ENCODE measurements around the gene TSC22D1. TPM values are rescaled to one million over a fixed set of nuclear protein-coding genes. Genes with fewer than 3 reads are reported as not detected.
"Not testable (repeated sequence)": the region's sequence is repeated elsewhere in the genome, so short reads cannot be mapped to it uniquely, and the experiment has no call there.

TSC22D1 gene
- polyA plus RNA-seq, 1 donor, result 76.1 TPM

DNA sequence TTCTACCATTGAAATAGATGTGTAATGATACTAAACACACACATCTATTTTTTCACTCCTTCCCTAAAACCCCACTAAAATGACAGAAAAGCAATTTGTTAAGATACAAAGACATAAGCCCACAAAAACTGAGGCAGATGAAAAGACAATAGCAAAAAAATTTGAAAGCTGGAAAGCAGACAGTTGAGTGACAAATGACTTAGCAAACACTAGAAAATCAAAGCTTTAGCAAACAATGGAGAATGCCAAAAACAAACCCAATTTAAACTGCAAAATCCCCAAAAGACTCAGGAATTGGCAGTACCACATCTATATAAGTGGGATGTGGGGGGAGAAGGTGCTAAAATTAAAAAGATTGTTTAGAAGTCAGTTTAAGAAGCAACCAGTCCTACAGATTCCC is 9.5 kb downstream of the TSC22D1 start:
- no peak for DNase-seq

DNA sequence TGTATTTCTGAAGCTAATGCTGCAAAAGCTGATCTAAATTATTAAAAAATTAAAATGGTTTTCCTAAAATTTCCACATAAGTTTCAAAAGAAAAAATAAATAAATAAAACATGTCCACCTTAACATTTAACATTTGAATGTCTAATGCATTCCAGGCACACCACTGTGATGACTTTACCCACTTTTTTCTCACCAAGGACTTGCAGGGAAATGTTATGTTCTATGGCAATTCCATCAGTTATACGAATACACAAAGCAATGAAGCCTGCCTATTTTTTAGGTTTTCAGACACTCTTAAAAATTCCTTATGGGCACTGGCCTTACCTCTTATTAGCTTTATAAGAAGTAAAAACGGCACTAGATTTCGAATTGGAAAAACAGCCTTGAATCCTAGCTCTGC is 10.2 kb downstream of the TSC22D1 start:
- no peak for DNase-seq

DNA sequence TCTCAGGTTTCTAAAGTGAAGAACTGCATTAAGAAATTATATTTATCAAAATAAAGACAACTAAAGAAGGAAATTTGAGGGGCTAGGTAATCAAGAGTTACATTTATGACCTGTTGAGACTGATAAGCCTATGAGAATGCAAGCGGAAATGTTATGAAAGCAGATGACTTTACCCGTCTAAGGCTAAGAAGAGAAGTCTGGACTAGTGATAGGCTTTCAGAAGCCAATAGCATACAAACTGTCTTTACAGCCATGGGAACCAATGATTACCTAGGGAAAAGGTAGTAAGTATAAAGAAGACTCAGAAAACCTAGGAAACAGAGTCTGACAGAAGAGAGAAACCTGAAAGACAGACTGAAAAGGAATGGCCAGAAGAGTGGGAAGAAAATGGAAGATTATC is 11.2 kb downstream of the TSC22D1 start:
- no peak for DNase-seq

DNA sequence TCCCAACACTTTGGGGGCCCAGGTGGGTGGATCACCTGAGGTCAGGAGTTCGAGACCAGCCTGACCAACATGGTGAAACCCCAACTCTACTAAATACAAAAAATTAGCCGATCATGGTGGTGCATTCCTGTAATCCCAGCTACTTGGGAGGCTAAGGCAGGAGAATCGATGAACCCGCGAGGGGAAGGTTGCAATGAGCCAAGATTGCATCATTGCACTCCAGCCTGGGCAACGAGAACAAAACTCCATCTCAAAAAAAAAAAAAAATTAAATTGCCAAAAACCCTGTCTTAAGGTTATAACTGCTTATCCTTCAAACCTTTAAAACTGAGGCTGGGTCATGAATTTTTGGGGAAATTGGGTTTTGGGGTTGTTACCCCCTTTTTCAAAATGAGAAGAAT is 13.3 kb downstream of the TSC22D1 start:
- DNase-seq, result not testable (repeated sequence)

DNA sequence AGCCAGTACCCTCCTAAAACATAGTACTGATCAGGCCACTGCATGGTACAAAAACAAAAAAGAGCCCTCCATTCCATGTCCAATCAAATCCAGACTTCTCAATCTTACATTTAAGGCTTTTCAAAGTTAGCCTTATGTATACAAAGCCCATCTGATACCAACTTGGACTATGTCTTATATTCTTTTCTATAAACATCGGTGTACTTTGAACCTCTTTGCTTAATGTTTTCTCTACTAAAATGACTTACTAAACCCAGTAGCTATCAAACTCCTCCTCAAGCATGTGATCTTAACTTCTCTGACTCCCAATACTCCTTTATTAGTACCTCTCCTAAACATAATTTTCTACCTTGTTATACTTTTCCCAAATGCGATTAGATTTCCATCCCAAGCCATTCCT is 14.8 kb downstream of the TSC22D1 start:
- DNase-seq, result no peak

DNA sequence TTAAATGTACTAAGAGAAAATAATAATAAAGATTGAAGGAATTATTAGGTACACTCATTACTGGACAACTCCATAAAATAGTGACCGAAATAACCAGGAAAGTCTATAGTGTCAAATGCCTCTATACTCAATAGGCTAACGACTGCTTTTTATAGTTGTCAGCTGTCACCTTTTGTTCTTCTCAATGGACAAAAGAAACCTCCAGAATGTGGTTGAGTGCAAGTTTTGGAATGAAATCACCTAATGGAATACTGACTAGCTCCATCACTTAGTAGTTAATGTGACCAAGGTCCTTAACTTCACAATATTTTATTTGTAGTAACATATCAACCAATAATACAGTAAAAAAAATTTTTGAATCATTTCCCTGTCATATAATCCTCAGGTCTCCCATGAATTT is 18.1 kb downstream of the TSC22D1 start:
- no peak for DNase-seq

DNA sequence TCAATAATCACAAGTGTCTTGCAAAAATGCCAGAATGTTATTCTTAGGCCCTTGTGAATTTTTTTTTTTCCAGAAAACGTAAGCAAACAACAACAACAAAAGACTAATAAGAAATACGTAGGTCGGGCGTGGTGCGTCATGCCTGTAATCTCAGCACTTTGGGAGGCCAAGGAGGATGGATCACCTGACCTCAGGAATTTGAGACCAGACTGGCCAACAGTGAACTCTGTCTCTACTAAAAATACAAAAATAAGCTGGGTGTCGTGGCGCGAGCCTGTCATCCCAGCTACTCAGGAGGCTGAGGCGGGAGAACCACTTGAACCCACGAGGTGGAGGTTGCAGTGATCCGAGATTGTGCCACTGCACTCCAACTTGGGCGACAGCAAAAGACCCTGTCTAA is 20.9 kb downstream of the TSC22D1 start:
- DNase-seq, result no peak

DNA sequence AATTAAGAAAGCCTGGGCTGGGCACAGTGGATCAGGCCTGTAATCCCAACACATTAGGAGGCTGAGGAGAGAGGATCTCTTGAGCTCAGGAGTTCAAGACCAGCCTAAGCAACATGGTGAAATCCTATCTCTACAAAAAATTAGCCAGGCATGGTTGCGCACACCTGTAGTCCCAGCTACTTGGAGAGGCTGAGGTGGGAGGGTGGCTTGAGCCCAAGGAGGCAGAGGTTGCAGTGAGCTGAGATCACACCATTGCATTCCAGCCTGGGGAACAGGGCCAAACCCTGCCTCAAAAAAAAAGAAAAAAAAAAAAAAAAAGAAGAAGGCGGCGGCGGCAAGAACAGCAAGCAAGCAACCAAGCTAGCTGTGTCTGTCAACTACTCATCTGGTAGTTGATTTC is 26.7 kb downstream of the TSC22D1 start:
- DNase-seq, result no peak

DNA sequence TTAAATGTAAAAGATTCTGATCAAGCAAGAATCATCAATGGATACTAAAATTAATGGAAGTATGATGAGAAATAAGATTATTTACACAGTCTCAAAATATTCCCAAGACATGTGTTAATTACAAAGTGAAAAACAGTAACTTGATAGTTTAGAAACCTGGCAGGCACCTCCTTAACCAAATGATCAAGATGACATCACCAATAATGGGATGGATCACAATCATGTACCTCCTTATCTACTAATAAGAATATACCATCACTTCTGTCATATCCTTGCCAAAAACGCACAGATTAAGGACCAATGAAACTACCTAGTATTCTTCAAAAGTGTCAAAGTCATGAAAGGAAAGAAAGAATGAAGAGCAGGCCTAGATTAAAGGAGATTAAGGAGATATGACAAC is 30.0 kb downstream of the TSC22D1 start:
- no peak for DNase-seq

DNA sequence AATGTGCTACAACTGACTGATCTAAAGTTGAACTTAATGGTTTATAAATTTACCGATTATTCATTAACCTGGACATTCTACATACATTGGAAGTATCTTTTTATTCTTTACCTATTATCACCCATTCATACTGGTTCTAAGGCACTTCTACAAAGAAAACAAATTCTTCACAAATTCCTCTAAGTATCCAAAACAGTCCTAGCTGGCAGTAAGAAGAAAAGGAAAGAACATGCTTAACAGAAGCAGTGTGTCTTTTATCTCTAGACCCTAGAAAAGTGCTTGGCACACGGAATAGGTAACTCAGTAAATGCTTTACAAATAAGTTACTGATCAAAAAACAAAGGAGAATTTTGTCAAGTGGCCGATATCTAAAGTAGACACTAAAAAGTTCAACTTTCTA is 32.8 kb downstream of the TSC22D1 start:
- no peak for DNase-seq

DNA sequence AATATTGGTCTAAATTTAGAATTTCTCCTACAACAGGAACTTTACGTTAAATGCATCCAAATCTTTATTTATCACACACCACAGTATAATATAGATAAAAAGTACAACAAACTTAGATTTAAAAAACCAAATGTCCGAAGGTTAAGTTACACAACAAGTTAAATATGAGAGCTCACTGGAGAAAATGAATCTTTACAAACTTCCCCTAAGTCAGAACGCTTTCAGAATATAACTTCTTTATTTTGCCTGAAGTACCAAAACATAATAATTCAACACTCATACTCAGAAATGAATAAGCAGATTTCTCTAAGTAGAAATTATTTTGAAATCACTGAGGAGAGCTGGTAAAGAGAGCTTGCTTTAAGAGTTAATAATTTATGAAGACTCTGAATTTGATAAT is 33.8 kb downstream of the TSC22D1 start:
- no peak for DNase-seq

DNA sequence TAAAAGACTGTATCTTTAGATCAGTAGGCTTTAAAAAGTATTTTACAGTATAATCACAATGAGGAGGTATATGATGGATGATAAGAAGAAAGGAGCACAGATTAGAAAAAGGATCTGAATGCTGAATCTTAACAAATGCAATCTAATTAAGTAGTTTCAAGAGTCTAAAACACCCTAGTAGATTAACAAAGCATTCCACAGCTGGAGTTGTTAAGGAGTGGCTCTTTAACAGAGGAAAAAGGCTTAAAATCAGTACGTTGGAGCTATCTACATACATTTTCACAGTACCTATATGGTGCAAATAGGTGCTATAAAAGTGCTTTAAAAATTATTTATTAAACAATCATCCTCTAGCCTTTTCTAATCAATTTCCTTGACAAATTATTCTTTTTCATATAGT is 34.5 kb downstream of the TSC22D1 start:
- DNase-seq, result no peak

DNA sequence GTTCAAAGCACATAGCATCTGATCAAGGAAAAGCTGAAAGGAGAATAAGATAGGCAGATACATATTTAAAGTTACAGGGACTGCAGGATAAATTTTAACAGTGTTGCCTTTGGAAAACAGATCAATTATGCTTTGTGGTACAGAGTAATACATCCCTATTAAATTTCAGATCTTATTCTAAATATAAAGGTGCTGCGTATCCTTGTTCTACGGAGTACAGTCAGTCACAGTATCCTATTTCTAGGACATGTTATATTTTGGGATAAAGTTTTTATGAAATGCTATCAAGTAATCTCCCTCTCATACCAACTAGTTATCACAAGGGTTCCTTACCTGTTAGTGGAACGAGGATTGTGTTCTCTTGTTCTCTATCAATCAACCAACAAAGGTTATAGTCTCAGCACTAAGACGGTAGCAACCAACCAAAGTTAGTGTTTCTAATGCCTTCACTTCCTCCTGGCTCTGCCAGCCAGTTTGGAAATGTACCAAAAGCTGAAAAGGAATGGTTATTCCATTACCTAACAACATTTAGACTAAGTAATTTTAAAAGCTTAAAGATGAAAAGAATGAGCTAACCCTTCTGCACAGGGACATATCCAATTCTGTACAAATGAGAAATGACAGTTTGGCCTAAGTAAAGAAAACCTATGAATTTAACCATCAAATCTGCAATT is 35.2 kb downstream of the TSC22D1 start:
- DNase-seq, result peak; percentile 10

DNA sequence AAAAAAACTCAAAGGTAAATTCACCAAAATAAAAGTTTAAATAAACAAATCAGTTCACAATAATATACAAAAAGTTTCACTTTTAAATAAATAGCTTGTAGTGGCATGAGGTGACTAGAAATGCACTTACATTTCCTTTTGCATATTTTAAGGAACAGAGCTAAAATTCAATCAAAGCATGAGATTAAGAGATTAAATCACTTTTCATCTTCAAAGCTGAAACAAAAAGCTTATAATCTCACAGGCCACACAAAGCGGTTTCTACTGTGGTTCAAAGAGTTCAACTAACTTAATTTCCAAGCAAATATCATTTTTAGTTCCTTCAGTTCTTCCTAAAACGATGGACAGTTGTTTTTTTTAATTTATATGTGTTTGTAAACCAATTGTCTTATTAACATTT is 38.9 kb downstream of the TSC22D1 start:
- no peak for DNase-seq

DNA sequence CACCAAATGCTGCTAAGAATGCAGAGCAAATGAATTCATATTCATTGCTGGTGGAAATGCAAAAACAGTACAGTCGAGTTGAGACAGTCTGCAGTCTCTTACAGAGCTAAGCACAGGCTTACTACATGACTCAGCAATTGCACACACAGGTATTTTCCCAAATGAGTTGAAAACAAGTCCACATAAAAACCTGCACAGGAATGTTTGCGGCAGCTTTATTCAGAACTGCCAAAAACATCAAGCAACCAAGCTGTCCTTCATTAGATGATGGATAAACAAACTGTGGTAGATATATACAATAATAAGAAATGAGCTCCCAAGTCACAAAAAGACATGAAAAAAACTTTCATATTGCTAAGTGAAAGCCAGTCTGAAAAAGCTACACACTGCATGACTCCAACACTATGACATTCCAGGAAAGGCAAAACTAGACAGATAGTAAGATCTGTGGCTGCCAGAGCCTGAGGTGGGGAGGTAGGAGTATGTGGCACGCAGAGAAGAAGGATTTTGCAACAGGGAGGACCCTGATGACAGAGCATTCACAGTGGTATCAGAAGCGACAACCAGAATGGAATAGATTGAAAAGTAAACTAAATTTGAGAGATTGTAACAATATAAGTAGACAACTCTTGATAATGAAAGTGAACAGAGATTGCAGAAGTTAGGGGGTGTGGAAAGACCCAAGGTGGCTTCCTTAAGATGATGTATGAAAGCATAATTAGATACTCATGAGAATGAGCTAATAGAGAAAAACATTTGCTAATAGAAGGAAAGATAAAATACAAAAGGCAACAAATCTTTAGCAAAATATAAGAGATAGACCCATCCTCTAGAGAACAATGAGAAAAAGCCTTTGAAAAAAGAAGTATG is 52.7 kb downstream of the TSC22D1 start:
- DNase-seq, result no peak

DNA sequence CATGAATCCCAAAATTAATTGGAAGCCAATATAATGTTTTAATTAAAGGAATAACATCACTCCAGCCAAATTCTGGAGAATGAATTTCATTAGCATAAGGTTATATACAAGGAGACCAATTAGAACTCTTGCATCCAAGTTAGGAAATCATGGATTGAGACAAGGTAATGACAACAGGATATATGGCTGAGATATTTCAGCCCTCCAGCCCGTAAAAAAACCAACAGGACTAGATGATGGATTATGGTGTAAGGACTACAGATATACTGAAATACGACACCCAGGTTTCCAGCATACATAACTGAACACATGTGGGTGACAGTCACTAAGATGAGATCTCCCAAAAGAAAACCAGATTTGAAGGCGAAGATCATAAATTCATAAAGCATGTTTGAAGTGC is 56.5 kb downstream of the TSC22D1 start:
- no peak for DNase-seq

DNA sequence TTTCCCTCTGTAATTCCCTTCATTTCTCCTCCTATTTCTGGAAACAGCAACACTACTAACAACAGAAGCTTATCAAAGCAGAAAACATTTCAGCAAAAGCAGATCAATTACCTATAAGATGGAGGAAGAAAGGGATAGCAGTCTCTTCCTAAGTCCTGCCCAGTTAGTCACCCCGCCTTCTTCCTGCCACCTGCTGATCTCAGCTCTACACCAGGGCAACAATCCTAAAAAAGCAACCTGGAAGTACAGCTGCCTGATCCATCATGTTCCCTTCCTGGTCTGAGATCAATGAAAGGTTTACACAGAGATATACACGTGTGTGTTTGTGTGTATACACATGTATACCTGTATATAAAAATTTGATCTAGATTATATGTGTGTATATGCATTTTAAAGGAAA is 59.4 kb downstream of the TSC22D1 start:
- DNase-seq, result no peak

DNA sequence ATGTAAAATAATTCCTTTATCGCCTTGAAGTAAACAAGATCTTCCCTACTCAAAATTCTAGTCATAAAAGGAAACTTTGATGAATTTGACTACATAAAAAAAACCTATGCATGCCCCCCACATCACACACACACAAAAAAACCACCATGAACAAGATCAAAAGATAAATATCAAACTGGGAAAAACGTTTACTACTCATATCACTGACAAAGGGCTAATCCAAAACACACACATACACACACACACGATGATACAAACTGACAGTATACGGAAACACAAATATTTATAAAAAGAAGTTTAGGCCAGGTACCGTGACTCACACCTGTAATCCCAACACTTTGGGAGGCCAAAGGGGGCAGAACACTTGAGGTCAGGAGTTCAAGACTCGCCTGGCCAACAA is 61.9 kb downstream of the TSC22D1 start:
- no peak for DNase-seq

DNA sequence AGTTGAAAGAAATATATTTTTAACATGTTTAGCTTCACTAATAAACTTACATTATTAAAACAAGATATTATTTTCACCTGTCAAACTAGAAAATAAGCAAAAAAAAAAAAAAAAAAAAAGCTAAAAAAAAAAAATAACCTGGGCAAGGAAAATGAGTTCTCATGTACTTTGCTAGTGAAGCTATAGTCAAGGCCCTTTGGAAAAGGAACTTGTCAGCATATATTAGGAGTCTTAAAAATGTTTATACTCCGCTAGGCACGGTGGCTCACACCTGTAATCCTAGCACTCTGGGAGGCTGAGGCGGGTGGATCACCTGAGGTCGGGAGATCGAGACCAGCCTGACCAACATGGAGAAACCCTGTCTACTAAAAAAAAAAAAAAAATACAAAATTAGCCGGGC is 66.3 kb downstream of the TSC22D1 start:
- not testable (repeated sequence) for DNase-seq

DNA sequence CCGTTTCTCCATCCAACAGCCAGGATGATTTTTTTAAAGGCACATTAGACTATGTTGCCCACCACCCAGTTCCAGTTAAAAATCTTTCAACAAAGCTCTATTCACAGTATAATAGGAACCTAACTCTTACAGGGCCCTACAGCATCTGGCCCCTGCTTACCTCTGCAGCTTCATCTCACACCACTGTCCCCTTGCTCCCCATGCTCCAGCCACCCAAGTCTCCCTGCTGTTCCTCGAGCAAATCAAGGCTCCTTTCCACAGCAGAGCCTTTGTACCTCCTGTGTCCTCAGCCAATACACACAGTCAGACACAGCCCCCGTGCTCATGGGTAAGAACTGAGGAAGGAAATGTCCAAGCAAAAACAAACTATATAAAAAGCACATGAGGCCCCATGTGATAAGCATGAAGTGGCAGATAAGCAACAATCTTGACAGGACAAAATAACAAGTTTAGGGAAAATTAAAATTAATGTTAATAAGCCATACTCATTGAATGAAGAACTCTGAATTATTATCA is 67.5 kb downstream of the TSC22D1 start:
- DNase-seq, result peak; percentile 3

DNA sequence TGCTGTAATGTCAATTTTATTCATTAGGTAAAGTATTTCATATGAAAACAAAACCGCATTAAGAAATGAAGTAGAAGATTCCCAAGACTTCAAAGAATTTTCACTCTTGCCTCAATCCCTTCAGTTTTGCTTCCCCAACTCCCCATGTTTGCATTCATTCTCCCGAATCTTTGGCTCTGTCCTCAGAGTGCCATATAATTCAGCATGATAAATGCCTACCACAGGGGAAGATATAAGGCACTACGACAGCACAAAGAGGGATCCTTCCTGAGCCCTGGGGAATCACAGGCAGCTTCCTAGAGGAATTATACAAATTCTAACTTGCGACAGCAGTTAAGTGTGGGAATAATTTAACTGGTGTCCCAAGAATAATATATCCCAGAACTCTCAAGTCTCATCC is 68.5 kb downstream of the TSC22D1 start:
- no peak for DNase-seq

DNA sequence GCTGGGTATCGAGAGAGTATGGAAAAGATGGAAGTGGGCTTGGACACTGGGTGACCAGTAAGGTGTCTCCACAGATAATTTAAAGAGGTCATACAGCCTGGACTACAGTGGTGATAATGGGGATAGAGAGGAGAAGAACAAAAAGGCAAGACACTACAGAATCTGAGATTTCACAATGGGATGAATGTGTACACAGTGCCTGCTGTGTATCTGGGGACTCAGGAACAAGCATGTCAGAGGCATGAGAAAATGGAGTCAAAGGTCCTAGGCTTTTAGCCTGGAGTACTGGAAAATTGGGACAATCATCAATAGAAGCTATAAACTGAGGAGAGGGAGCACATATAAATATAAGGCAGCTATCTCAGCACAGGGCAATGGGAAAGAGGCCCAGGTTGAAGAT is 69.4 kb downstream of the TSC22D1 start:
- DNase-seq, result no peak

DNA sequence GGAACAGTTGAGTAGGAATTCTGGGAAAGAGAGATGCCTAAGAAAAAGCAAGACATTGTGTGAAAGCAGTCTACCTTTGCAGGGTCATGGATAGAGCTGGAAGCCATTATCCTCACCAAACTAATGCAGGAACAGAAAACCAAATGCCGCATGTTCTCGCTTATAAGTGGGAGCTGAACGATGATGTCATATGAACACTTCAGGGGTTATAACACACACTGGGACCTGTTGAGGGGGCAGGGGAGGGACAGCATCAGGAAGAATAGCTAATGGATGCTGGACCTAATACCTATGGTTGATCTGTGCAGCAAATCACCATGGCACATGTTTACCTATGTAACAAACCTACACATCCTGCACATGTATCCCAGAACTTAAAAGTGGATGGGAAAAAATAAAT is 69.9 kb downstream of the TSC22D1 start:
- no peak for DNase-seq

DNA sequence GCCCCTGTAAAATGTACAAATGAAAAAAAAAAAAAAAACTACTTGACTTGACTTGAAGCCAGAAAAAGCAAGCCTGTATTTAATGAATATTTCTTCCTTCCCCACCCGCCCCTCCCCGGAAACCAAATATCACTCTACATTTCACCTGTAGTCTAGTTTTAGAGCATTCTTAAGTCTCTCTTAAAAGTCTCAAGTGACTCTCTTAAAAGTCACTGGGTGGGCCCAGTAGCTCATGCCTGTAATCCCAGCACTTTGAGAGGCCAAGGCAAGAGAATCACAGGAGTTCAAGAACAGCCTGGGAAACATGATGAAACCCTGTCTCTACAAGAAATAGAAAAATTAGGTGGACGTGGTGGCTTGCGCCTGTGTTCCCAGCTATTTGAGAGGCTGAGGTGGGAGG is 72.0 kb downstream of the TSC22D1 start:
- no peak for DNase-seq

Measured in hindlimb muscle (tissue), 1 donor.